Measurements from ENCODE around the gene DIO1. TPM values are rescaled to one million over a fixed set of nuclear protein-coding genes. Genes with fewer than 3 reads are reported as not detected.

Gene DIO1
- total RNA-seq, 1 experiment from 2014 or later, result not detected

DNA sequence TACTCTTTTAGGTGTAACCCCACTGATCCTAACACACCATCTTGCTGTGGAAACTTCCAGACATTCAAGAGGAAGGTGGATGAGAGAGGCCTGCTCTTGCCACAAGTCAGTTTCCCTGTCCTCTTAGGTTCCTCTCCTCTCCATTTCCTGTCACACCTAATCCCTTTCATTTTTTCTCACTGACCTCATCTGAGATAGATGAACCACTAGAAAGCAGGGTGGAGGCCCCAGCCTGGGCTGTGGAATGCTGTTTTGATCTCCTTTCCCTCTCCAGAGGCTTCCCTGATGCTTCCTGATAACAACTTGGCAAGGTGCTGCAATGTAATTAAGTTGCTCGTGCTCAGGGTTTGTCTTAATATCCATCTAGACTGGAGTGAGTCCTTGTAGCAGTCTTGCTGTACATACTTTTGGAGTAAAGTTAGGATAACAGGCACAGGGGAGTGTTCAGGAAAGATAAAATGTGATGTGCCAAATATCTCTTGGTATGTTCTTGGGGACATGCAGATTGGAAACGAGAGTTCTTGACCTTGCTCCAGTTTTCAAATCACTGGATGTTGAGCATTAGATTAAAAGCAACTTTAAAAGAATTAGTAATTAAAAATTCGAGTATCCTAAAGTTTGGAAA, 63.3 kb downstream of the DIO1 start:
- peak overlapping the region; percentile 41; the same call in 1 of the 2 replicates for H3K27ac ChIP-seq

DNA sequence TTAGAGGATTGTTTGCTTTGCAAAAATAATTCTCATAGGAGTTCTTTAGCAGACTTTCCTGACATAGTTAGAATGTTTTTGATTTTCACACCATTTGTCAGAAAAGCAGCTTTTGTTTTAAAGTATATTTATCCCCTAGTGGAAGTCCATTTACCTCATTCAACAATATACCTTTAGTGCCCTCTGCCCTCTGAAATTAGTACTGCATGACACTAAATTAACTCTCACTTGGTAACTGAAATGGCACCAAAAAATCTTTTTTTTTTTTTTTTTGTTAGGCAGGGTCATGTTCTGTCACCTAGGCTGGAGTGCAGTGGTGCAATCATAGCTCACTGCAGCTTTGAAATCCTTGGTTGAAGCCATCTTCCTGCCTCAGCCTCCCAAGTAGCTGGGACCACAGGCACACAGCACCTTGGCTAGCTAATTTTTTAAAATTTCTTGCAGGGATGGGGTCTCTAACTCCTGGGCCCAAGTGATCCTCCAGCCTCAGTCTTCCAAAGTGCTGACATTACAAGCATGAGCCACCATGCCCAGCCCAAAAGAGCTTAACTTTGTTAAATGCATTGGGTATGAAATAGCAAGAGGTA, 65.8 kb downstream of the DIO1 start:
- DNase-seq, result peak in 1 of 2 experiments; percentile 38
- Histone ChIP-seq H3K9me3 (replicated peaks) (no peaks in the 10 kb centered on the region), H3K36me3 (peaks cover 65% of the 10 kb centered on the region), H3K4me3 (no peak overlapping the region), H3K4me1 (peaks cover 16% of the 10 kb centered on the region), H3K27me3 (no peaks in the 10 kb centered on the region), H3K27ac (no peak overlapping the region)

More for the DNA sequence above, 63.3 kb downstream of the DIO1 start:
- no peaks in the 10 kb centered on the region for H3K9me3 ChIP-seq (replicated peaks)
- peak; percentile 49 to 57 for DNase-seq
- peaks cover 71% of the 10 kb centered on the region for H3K36me3 ChIP-seq
- H3K4me3 ChIP-seq, result no peak overlapping the region
- peaks cover 16% of the 10 kb centered on the region for H3K4me1 ChIP-seq
- H3K27me3 ChIP-seq, result no peaks in the 10 kb centered on the region

Other genes with a start within 250 kb of the DIO1 start
- not detected in 2 replicates for gene GLIS1, start 155.0 kb upstream of the DIO1 start, total RNA-seq (2014; rRNA removed; shearing (Covaris generic))
- 96.4 and 107 TPM in 2 replicates for gene NDC1, start 55.9 kb upstream of the DIO1 start, total RNA-seq (2014; rRNA removed; shearing (Covaris generic))
- 16.7 and 17.0 TPM in 2 replicates for gene YIPF1, start 4.4 kb upstream of the DIO1 start, total RNA-seq (2014; rRNA removed; shearing (Covaris generic))
- 110 and 119 TPM in 2 replicates for gene IFT25, start 51.5 kb downstream of the DIO1 start, total RNA-seq (2014; rRNA removed; shearing (Covaris generic))
- 48.4 and 50.7 TPM in 2 replicates for gene LRRC42, start 52.2 kb downstream of the DIO1 start, total RNA-seq (2014; rRNA removed; shearing (Covaris generic))
- gene LDLRAD1, start 124.0 kb downstream of the DIO1 start, total RNA-seq (2014; rRNA removed; shearing (Covaris generic)), result not detected in 2 replicates
- 132 and 135 TPM in 2 replicates for gene TMEM59, start 159.0 kb downstream of the DIO1 start, total RNA-seq (2014; rRNA removed; shearing (Covaris generic))
- gene TCEANC2, start 159.4 kb downstream of the DIO1 start, total RNA-seq (2014; rRNA removed; shearing (Covaris generic)), result 6.3 and 7.8 TPM in 2 replicates

All from SJCRH30 (cell line).